RWPE2 (cell line): ENCODE data around the gene THSD4.

Experiments
- ATAC-seq: fragments of 200-7000 bp; cut with Tn5 transposase; 3 replicates; pipeline ENCODE4 v1.9.1; 2021; ENCODE audit warnings: low read depth
- DNase-seq: peaks from one replicate; pipeline ENCODE4 v3.0.0-alpha.2; 2020; ENCODE audit warnings: low spot score
- H3K27ac ChIP-seq: fragments of 450-650 bp; 2 replicates; pipeline ENCODE4 v1.5.1; 2017; ENCODE audit warnings: mild to moderate bottlenecking; ENCODE audit not compliant: poor library complexity, severe bottlenecking
- H3K27me3 ChIP-seq: fragments of 250-450 bp; sonication (Bioruptor Pico); 2 replicates; pipeline ENCODE4 v1.5.1; 2021; ENCODE audit warnings: mild to moderate bottlenecking, moderate library complexity; ENCODE audit not compliant: insufficient read depth, poor library complexity, severe bottlenecking
- H3K36me3 ChIP-seq: fragments of 250-450 bp; sonication (Bioruptor Pico); 2 replicates; pipeline ENCODE4 v1.5.1; 2020; ENCODE audit warnings: low read depth, mild to moderate bottlenecking, moderate library complexity
- H3K4me1 ChIP-seq: fragments of 250-450 bp; sonication (Bioruptor Pico); 2 replicates; pipeline ENCODE4 v1.5.1; 2021; ENCODE audit warnings: mild to moderate bottlenecking, moderate library complexity; ENCODE audit not compliant: insufficient read depth, poor library complexity, severe bottlenecking
- H3K4me3 ChIP-seq: fragments of 250-450 bp; sonication (Bioruptor Pico); 2 replicates; pipeline ENCODE4 v1.5.1; 2021; ENCODE audit warnings: mild to moderate bottlenecking, moderate library complexity; ENCODE audit not compliant: severe bottlenecking
- H3K9me3 ChIP-seq: fragments of 250-450 bp; sonication (Bioruptor Pico); 2 replicates; pipeline ENCODE4 v1.5.1; 2021; ENCODE audit warnings: mild to moderate bottlenecking, moderate library complexity; ENCODE audit not compliant: severe bottlenecking
- CTCF ChIP-seq: fragments of 450-650 bp; IDR thresholded peaks from one replicate; pipeline ENCODE4 v1.5.1; 2017; ENCODE audit warnings: mild to moderate bottlenecking, moderate library complexity; ENCODE audit not compliant: poor library complexity, severe bottlenecking

THSD4 gene

GRCh38 chr15:71238926-71239325 is 123.7 kb downstream of the THSD4 start:
- no peak for TF ChIP-seq CTCF
- DNase-seq, result no peak

GRCh38 chr15:71239592-71240364 is 124.5 kb downstream of the THSD4 start:
- no peaks in the 10 kb centered on the region for H3K9me3 ChIP-seq

More at GRCh38 chr15:71238926-71239325, 123.7 kb downstream of the THSD4 start:
- peaks cover 13% of the 10 kb centered on the region for H3K4me1 ChIP-seq
- no peak for ATAC-seq
- H3K27ac ChIP-seq, result peak overlapping the region; percentile 66
- H3K27me3 ChIP-seq, result no peaks in the 10 kb centered on the region
- no peak overlapping the region for H3K4me3 ChIP-seq
- H3K36me3 ChIP-seq, result peaks cover 64% of the 10 kb centered on the region
- no peaks in the 10 kb centered on the region for H3K9me3 ChIP-seq

GRCh38 chr15:71242292-71242691 is 127.0 kb downstream of the THSD4 start:
- Histone ChIP-seq H3K27me3 (no peaks in the 10 kb centered on the region), H3K36me3 (peaks cover 93% of the 10 kb centered on the region), H3K27ac (no peak overlapping the region), H3K4me3 (no peak overlapping the region), H3K4me1 (peaks cover 10% of the 10 kb centered on the region), H3K9me3 (no peaks in the 10 kb centered on the region)
- ATAC-seq (no peak), DNase-seq (no peak)
- TF ChIP-seq CTCF, result no peak

More at GRCh38 chr15:71239592-71240364, 124.5 kb downstream of the THSD4 start:
- Histone ChIP-seq H3K4me1 (peaks cover 13% of the 10 kb centered on the region), H3K27ac (no peak overlapping the region), H3K27me3 (no peaks in the 10 kb centered on the region), H3K36me3 (peaks cover 72% of the 10 kb centered on the region), H3K4me3 (no peak overlapping the region)
- TF ChIP-seq CTCF, result no peak
- ATAC-seq, result no peak
- no peak for DNase-seq

- Histone ChIP-seq H3K4me3 (no peak overlapping the region), H3K27me3 (no peaks in the 10 kb centered on the region), H3K9me3 (no peaks in the 10 kb centered on the region), H3K4me1 (no peaks in the 10 kb centered on the region), H3K36me3 (peaks cover 97% of the 10 kb centered on the region), H3K27ac (no peak overlapping the region)
- ATAC-seq (no peak), DNase-seq (no peak)
- no peak for TF ChIP-seq CTCF
Measured at GRCh38 chr15:71244250-71244649, 129.0 kb downstream of the THSD4 start.

GRCh38 chr15:71245588-71245987 is 130.3 kb downstream of the THSD4 start:
- peaks cover 4% of the 10 kb centered on the region for H3K4me1 ChIP-seq
- H3K27ac ChIP-seq, result no peak overlapping the region
- H3K9me3 ChIP-seq, result no peaks in the 10 kb centered on the region
- TF ChIP-seq CTCF, result no peak
- H3K4me3 ChIP-seq, result no peak overlapping the region
- DNase-seq (no peak), ATAC-seq (peak; percentile 24; the same call in 2 of the 3 replicates)
- H3K27me3 ChIP-seq, result no peaks in the 10 kb centered on the region
- peaks cover 95% of the 10 kb centered on the region for H3K36me3 ChIP-seq
